Endothelial cell of umbilical vein (primary cell): Measurements from ENCODE around the gene ATP1B3. TPM values are rescaled to one million over a fixed set of nuclear protein-coding genes. Genes with fewer than 3 reads are reported as not detected.

Experiments used
- BruUV-seq: library from RNA; stranded (reverse); fragments of 400-500 nt; replicated peaks from 2 replicates; lab custom pipeline; 2021; lab: Mats Ljungman, UMichigan
- CTCF ChIA-PET: fragments of 300-600, 350-600 bp; sonication (Branson Sonifier 250); formaldehyde crosslinking; loops from one replicate; lab custom pipeline; 2021; ENCODE audit warnings: antibody characterized with exemption, inconsistent platforms; lab: Charles Lee
- POLR2A ChIA-PET: fragments of 300-600, 350-600 bp; sonication (Branson Sonifier 250); formaldehyde crosslinking; loops from one replicate; lab custom pipeline; 2021; ENCODE audit warnings: antibody characterized with exemption, inconsistent platforms; lab: Charles Lee
- DNase-seq: peaks from one replicate; pipeline ENCODE4 v3.0.0-alpha.2; 2011; ENCODE audit warnings: low read depth, low spot score
- FAIRE-seq: peaks from 2 replicates; lab custom pipeline; 2011; peaks lifted over from hg19 to GRCh38; lab: Jason Lieb, UNC
- H2AFZ ChIP-seq: 2 replicates; pipeline ENCODE4 v1.6.0; 2012; ENCODE audit warnings: low read depth, low read length, control low read depth, inconsistent platforms
- H3K27ac ChIP-seq: 2 replicates; pipeline ENCODE4 v1.5.1; 2011; ENCODE audit warnings: low read depth, mild to moderate bottlenecking, control low read depth, low read length, moderate library complexity; ENCODE audit not compliant: insufficient read depth
- H3K27me3 ChIP-seq, 2 experiments: 2 replicates each; pipeline versions ENCODE4 v1.6.0 to v1.6.1; 2011; ENCODE audit warnings: low read length in 2 of 2, mixed read lengths in 1 of 2; ENCODE audit not compliant: control insufficient read depth in 2 of 2, insufficient read depth in 2 of 2
- H3K36me3 ChIP-seq, 2 experiments: 2 replicates in 1 of 2; 3 replicates in 1 of 2; pipeline ENCODE4 v1.5.1; 2011; ENCODE audit warnings: low read length in 2 of 2, mild to moderate bottlenecking in 1 of 2, moderate library complexity in 1 of 2; ENCODE audit not compliant: control insufficient read depth in 2 of 2, insufficient read depth in 2 of 2; ENCODE audit errors: extremely low read depth in 1 of 2
- H3K4me1 ChIP-seq: 3 replicates; pipeline ENCODE4 v1.5.1; 2011; ENCODE audit warnings: mild to moderate bottlenecking, low read length; ENCODE audit not compliant: control insufficient read depth, insufficient read depth; ENCODE audit errors: extremely low read depth
- H3K4me2 ChIP-seq: 2 replicates; pipeline ENCODE4 v1.6.1; 2011; ENCODE audit warnings: low read length, control low read depth, mixed read lengths; ENCODE audit not compliant: insufficient read depth
- H3K4me3 ChIP-seq, 3 experiments: fragments of 200-600 bp in 1 of 3; sonication (generic), shearing (Covaris generic) in 1 of 3; replicated peaks in 1 of 3; 2 replicates each; pipeline ENCODE4 v1.5.1; 2011 to 2016; ENCODE audit warnings: control low read depth in 3 of 3, low read length in 3 of 3, mild to moderate bottlenecking in 2 of 3, inconsistent platforms in 1 of 3, low read depth in 1 of 3, moderate library complexity in 1 of 3; ENCODE audit not compliant: insufficient read depth in 1 of 3
- H3K79me2 ChIP-seq: 2 replicates; pipeline ENCODE4 v1.6.0; 2012; ENCODE audit warnings: low read length, inconsistent platforms; ENCODE audit not compliant: control insufficient read depth, insufficient read depth
- H3K9ac ChIP-seq: replicated peaks from 2 replicates; pipeline ENCODE3; 2011; ENCODE audit warnings: low read length, control low read depth; ENCODE audit not compliant: insufficient read depth; ENCODE audit errors: extremely low read depth
- H3K9me1 ChIP-seq: replicated peaks from 3 replicates; pipeline ENCODE4 v1.6.0; 2011; ENCODE audit warnings: mild to moderate bottlenecking, low read length; ENCODE audit not compliant: control insufficient read depth, insufficient read depth; ENCODE audit errors: extremely low read depth
- H3K9me3 ChIP-seq: replicated peaks from 2 replicates; pipeline ENCODE4 v1.5.1; 2012; ENCODE audit warnings: low read length, inconsistent platforms; ENCODE audit not compliant: control insufficient read depth, insufficient read depth
- H4K20me1 ChIP-seq: replicated peaks from 2 replicates; pipeline ENCODE3; 2011; ENCODE audit warnings: mild to moderate bottlenecking, low read length; ENCODE audit not compliant: control insufficient read depth, insufficient read depth; ENCODE audit errors: extremely low read depth
- EZH2 ChIP-seq: IDR thresholded peaks from 2 replicates; pipeline ENCODE4 v1.6.1; 2012; ENCODE audit warnings: borderline replicate concordance, low read depth, mild to moderate bottlenecking, moderate library complexity, low read length, inconsistent platforms; ENCODE audit not compliant: severe bottlenecking
- FOS ChIP-seq: IDR thresholded peaks from 2 replicates; pipeline ENCODE4 v1.6.1; 2011; ENCODE audit warnings: mild to moderate bottlenecking, low read length, moderate library complexity, borderline replicate concordance; ENCODE audit not compliant: insufficient read depth
- GATA2 ChIP-seq: IDR thresholded peaks from 2 replicates; pipeline ENCODE4 v1.7.0; 2011; ENCODE audit warnings: low read depth, mild to moderate bottlenecking, moderate library complexity, mixed read lengths, low read length; ENCODE audit not compliant: insufficient read length, insufficient read depth
- JUN ChIP-seq: IDR thresholded peaks from 2 replicates; pipeline ENCODE4 v1.6.1; 2011; ENCODE audit warnings: borderline replicate concordance, low read depth; ENCODE audit not compliant: insufficient read length, insufficient read depth
- MYC ChIP-seq: IDR thresholded peaks from one replicate; pipeline ENCODE4 v1.6.1; 2011; ENCODE audit warnings: mild to moderate bottlenecking, low read depth, low read length
- POLR2A ChIP-seq: IDR thresholded peaks from 2 replicates; pipeline ENCODE4 v1.6.1; 2012; ENCODE audit warnings: low read depth, mild to moderate bottlenecking, control low read depth, low read length
- POLR2AphosphoS5 ChIP-seq: IDR thresholded peaks from 2 replicates; pipeline ENCODE4 v1.6.1; 2012; ENCODE audit warnings: low read depth, mild to moderate bottlenecking, control low read depth, low read length, moderate library complexity; ENCODE audit not compliant: insufficient read depth
- dilution Hi-C: fragments of 300-500 bp; cut with MboI; formaldehyde crosslinking; loops from one replicate; pipeline ENCODE4 v1.15.0; 2019; ENCODE audit warnings: low sequenced_read_pairs; ENCODE audit not compliant: extremely low pct_ligation_motif_present
- intact Hi-C: fragments of 100-400 bp; cut with micrococcal nuclease; formaldehyde crosslinking; loops from one replicate; pipeline ENCODE4 v1.10.0; 2022
- polyA plus RNA-seq, 4 experiments: library from polyadenylated mRNA; depleted of rRNA in 3 of 4; stranded (reverse) in 3 of 4; unstranded in 1 of 4; fragments of >200 nt; gene quantifications; 2 replicates each; pipeline versions ENCODE4 v1.2.1 to v1.2.3, GENCODE V29; 2011 to 2012; ENCODE audit warnings: missing spikeins in 1 of 4
- total RNA-seq: library from RNA; stranded (reverse); gene quantifications from 2 replicates; pipeline ENCODE4 v1.2.3, GENCODE V29; 2021
- TF ChIP-seq, protein P1 (sequence below), 2 donors: IDR thresholded peaks; 1 replicate in 1 of 2; 2 replicates in 1 of 2; pipeline ENCODE4 v1.5.1; 2011; ENCODE audit warnings: low read length in 2 of 2, mild to moderate bottlenecking in 2 of 2, moderate library complexity in 2 of 2, control low read depth in 1 of 2, inconsistent platforms in 1 of 2, low read depth in 1 of 2; ENCODE audit not compliant: insufficient read depth in 1 of 2; ENCODE audit errors: extremely low read depth in 1 of 2
- TF ChIP-seq, protein P2 (sequence below): IDR thresholded peaks from 2 replicates; pipeline ENCODE4 v1.6.1; 2011; ENCODE audit not compliant: insufficient read depth, insufficient read length

ATP1B3 gene
- total and polyA plus RNA-seq, 2 donors (not counting 3 experiments of a cell fraction or from before 2014, with no cell fraction given) = 227 to 279 TPM

DNA sequence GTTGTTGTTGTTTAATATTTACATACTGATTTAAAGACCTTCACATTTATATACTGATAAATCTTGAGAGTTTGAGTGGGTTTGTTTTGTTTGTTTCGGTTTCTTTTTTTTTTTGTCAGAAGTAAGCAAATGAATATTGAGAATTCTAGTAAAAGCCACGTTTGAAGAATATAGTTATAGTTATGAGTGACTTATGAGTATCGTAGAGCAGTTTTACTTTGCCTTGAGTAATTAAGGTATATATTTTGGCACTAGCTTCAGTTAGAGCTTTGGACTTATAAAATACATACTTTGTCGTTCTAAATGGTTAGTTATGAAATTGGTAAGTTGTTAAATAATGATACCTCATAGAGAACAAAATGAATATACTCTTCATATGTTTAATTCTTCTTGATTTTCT lies 27.8 kb downstream of the ATP1B3 start:
- Histone ChIP-seq H4K20me1 (peaks cover 3% of the 10 kb centered on the region), H3K4me1 (no peaks in the 10 kb centered on the region), H3K79me2 (peaks cover 31% of the 10 kb centered on the region), H3K36me3 (peaks cover 6 to 16% of the 10 kb centered on the region in 2 experiments), H2AFZ (no peak overlapping the region), H3K4me3 (no peak overlapping the region), H3K27ac (no peak overlapping the region), H3K9me3 (no peaks in the 10 kb centered on the region), H3K9ac (no peak overlapping the region), H3K9me1 (no peaks in the 10 kb centered on the region), H3K4me2 (no peak overlapping the region), H3K27me3 (no peaks in the 10 kb centered on the region)
- TF ChIP-seq JUN = no peak
- no peak for TF ChIP-seq GATA2
- TF ChIP-seq EZH2 = no peak
- no peak for TF ChIP-seq MYC
- no peak for TF ChIP-seq POLR2AphosphoS5
- no peak for TF ChIP-seq POLR2A
- TF ChIP-seq, protein P1, sequence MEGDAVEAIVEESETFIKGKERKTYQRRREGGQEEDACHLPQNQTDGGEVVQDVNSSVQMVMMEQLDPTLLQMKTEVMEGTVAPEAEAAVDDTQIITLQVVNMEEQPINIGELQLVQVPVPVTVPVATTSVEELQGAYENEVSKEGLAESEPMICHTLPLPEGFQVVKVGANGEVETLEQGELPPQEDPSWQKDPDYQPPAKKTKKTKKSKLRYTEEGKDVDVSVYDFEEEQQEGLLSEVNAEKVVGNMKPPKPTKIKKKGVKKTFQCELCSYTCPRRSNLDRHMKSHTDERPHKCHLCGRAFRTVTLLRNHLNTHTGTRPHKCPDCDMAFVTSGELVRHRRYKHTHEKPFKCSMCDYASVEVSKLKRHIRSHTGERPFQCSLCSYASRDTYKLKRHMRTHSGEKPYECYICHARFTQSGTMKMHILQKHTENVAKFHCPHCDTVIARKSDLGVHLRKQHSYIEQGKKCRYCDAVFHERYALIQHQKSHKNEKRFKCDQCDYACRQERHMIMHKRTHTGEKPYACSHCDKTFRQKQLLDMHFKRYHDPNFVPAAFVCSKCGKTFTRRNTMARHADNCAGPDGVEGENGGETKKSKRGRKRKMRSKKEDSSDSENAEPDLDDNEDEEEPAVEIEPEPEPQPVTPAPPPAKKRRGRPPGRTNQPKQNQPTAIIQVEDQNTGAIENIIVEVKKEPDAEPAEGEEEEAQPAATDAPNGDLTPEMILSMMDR (IDR thresholded peaks at IDR 0.05; ENCODE audit: extremely low read depth in 1 of 2, insufficient read depth in 1 of 2, low read depth in 1 of 2, low read length in 2 of 2) = no peak
- no peak for TF ChIP-seq FOS
- TF ChIP-seq, protein P2, sequence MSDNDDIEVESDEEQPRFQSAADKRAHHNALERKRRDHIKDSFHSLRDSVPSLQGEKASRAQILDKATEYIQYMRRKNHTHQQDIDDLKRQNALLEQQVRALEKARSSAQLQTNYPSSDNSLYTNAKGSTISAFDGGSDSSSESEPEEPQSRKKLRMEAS = no peak
- ChIA-PET POLR2A (no interaction called here), CTCF (interaction anchor here (1.6 kb wide), 1 partner anchor 9 kb away, joined by 5 read pairs; no protein-coding TSS in a partner anchor)
- no TSS peak for BruUV-seq
- intact Hi-C loops (no loop called here), dilution Hi-C loops (no loop called here)
- FAIRE-seq = no peak
- DNase-seq = no peak
